Measurements from ENCODE around the gene CTNND2.

The CTNND2 gene

DNA sequence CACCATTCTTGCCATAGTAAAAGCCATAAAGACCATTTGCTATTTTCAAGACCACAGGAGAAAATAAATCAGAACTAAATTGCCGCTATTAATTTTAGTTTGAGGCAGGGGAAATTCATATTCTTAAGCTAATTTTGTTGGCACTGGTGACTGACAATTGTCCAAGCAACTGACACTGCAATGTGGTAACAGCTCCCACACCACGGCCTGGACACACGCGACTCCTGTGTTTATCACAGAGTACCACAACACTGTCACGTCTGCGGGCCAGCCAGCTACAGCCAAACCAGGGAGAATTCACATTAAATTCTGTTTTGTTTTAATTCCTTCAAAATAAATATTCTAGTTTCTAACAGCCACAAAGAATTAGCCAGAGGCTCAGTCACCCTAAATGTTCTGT is 481.9 kb downstream of the CTNND2 start:
- TF ChIP-seq, protein P1, sequence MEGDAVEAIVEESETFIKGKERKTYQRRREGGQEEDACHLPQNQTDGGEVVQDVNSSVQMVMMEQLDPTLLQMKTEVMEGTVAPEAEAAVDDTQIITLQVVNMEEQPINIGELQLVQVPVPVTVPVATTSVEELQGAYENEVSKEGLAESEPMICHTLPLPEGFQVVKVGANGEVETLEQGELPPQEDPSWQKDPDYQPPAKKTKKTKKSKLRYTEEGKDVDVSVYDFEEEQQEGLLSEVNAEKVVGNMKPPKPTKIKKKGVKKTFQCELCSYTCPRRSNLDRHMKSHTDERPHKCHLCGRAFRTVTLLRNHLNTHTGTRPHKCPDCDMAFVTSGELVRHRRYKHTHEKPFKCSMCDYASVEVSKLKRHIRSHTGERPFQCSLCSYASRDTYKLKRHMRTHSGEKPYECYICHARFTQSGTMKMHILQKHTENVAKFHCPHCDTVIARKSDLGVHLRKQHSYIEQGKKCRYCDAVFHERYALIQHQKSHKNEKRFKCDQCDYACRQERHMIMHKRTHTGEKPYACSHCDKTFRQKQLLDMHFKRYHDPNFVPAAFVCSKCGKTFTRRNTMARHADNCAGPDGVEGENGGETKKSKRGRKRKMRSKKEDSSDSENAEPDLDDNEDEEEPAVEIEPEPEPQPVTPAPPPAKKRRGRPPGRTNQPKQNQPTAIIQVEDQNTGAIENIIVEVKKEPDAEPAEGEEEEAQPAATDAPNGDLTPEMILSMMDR (IDR thresholded peaks at IDR 0.05) = no peak

DNA sequence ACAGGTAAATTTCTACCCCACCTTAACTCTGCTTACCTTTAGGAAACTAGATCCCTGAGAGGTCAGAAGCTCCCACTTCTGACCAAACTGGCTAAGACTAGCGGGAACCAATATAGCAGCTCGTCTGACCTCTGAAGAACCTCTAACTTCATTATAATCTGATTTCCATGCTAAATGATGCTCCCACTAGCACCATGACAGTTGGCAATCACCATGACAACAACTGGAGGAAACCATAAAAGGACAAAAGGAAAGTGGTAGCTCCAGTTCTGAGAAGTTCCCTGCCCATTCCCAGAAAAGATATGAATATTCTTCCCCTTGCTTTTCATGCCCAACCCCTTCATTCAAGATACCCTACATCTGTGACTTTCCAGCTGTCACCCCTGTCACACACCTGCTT is 483.3 kb downstream of the CTNND2 start:
- TF ChIP-seq, protein P1 (IDR thresholded peaks at IDR 0.05) = no peak

DNA sequence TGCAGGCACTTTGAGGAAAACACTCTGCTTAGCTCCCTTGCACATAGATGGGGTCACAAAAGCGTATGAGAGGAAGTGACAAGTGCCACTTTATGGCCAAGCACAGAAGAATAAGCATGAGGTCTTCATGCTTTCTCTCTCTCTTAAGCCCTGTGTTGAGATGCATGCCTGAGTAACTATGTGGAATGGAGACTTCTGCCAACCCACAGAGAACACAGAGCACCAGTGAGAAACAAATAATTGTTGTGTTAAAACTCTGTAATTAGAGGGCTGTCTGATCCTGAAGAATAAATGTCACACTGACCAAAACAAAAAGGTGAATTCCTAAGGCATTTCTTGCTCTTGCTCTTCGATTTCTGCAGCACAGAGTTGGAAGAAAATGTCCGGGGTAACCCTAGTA is 488.5 kb downstream of the CTNND2 start:
- TF ChIP-seq, protein P1 (IDR thresholded peaks at IDR 0.05) = no peak

DNA sequence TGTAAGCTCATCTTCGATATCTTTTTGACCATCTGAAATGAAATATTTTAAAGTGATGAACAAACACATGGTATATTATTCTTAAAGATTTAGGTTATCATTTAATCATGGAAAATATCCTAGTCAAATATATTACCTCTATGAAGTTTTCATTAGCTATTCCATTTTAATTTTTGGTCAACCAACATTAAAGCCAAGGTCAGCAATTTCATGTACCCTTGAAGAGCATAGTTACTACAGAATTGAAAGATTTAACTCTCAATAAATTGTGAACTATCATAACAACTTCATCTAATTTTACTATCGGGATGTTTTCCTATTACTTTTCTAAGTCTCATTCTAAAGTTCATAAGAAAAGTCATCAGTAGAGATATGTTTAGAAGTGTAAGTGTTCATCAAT is 492.6 kb downstream of the CTNND2 start:
- TF ChIP-seq, protein P1 (IDR thresholded peaks at IDR 0.05) = no peak

DNA sequence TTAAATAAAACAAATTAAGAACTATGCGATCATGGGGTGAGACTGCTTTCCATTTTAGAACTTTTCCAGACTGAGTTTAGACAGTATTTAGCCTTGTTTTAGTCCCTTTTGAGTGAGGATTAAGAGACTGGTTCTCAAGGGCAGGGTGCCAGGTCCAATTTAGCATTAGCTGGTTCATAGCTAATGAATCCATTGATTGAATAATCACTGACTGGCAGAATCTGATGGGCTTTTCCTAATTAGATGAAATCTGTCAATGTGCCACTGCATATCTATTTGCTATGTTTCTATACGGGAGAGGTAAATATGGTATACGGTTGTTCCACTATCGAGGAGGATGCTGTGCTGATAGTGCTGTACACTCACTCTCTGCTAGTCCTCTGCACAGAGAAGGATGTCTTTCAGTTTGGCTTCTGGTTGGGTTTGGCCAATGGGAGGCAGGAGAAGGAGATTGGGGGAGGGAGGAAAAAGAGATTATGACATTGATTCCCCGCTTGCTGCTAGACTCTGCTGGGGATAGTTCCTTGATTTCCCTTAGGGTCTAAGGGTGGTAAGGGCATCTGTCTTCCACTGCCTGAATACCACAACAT is 496.6 kb downstream of the CTNND2 start:
- TF ChIP-seq, protein P1 (IDR thresholded peaks at IDR 0.05) = no peak

DNA sequence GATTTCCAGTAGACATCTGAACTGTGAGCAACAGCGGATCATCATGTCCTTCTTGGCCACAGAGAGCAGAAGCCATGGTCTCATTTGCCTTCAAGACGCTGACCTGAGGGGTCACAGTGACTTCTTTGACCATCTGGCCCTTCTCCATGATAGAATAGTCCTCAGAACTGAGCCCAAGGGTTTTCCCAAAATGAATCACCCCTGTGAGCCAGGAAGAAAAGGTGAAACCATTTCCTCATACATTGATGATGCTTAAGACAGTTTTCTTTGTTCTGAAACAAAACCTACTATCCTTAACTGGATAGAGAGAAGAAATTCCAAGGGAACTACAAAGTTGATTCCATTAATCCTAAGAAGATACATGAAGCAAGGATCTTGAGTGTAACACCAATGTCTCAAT is 503.9 kb downstream of the CTNND2 start:
- TF ChIP-seq, protein P1 (IDR thresholded peaks at IDR 0.05) = no peak

DNA sequence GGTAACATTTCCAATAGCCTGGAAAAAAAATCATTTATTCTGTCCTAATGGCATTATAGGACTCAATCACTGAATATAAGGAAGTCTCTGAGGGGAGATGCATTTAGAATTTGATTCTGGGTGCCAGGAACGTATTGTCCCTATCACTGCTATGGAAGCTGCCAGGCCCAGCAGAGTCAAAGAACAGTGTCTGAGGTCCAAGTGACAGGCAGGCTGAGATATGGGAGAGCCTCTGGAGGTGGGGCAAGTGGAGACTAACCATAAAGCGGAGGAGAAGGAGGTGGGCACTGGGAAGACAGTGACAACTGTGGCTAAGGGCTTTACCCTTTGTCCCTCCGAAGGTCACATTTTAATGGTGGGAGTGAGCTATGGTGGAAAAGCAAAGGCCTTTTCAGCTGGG is 505.5 kb downstream of the CTNND2 start:
- TF ChIP-seq, protein P1 (IDR thresholded peaks at IDR 0.05) = no peak

DNA sequence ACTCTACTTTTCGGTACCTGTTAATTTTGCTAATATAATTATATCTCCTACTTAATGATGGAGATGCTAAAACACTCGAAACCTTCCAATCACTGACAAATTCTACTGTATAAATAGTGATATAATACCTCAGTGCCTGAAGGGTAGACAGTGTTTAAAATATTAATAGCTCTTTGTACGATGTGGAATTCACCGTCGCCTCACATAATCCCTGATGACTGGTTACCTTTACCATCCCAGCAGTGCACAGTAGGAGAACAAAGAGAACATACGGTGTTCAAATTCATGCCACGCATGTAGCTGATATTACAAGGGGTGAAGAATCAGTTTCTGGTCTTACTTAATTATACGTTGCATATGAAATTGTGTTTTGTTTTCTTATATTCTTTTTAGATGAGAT is 506.7 kb downstream of the CTNND2 start:
- TF ChIP-seq, protein P1 (IDR thresholded peaks at IDR 0.05) = no peak

All from LNCAP (cell line).